HepG2 (cell line): ENCODE measurements around the gene FIZ1. TPM values are rescaled to one million over a fixed set of nuclear protein-coding genes. Genes with fewer than 3 reads are reported as not detected.

Source experiments
- GTF2F1 ChIP-seq: fragments of 150-350 bp; IDR thresholded peaks from 2 replicates; pipeline ENCODE4 v1.6.1; 2014; ENCODE audit warnings: low read length
- KIAA2018 ChIP-seq: sonication (generic); formaldehyde crosslinking; IDR thresholded peaks from 2 replicates; pipeline ENCODE4 v1.5.0; 2020; ENCODE audit warnings: mild to moderate bottlenecking, missing genetic modification reagents, borderline replicate concordance
- KLF9 ChIP-seq: IDR thresholded peaks from 2 replicates; pipeline ENCODE4 v1.6.1; 2016; ENCODE audit warnings: low read depth
- MEIS1 ChIP-seq: sonication (generic); formaldehyde crosslinking; IDR thresholded peaks from 2 replicates; pipeline ENCODE4 v1.9.0; 2021; ENCODE audit warnings: mild to moderate bottlenecking, missing genetic modification reagents, moderate library complexity, borderline replicate concordance
- SALL2 ChIP-seq: sonication (generic); formaldehyde crosslinking; IDR thresholded peaks from 2 replicates; pipeline ENCODE4 v1.8.1; 2023; ENCODE audit warnings: mild to moderate bottlenecking, missing genetic modification reagents, inconsistent platforms
- SCMH1 ChIP-seq: sonication (generic); formaldehyde crosslinking; IDR thresholded peaks from 2 replicates; pipeline ENCODE4 v1.9.0; 2021; ENCODE audit warnings: missing genetic modification reagents, mild to moderate bottlenecking, borderline replicate concordance
- SOX5 ChIP-seq: IDR thresholded peaks from 2 replicates; pipeline ENCODE4 v1.6.1; 2016; ENCODE audit warnings: borderline replicate concordance
- SP4 ChIP-seq: sonication (generic); formaldehyde crosslinking; IDR thresholded peaks from 2 replicates; pipeline ENCODE4 v1.8.1; 2023; ENCODE audit warnings: mild to moderate bottlenecking, missing genetic modification reagents
- TBL1XR1 ChIP-seq: fragments of 150-350 bp; IDR thresholded peaks from 2 replicates; pipeline ENCODE4 v1.6.1; 2014; ENCODE audit warnings: borderline replicate concordance, low read length; ENCODE audit not compliant: partially characterized antibody
- THRA ChIP-seq: sonication (generic); formaldehyde crosslinking; IDR thresholded peaks from 2 replicates; pipeline ENCODE4 v1.4.0; 2020; ENCODE audit warnings: missing genetic modification reagents, borderline replicate concordance
- USF2 ChIP-seq, 2 experiments: sonication (generic) in 1 of 2; formaldehyde crosslinking in 1 of 2; IDR thresholded peaks; 2 replicates each; pipeline versions ENCODE4 v1.5.1 to v1.6.1; 2011 to 2020; ENCODE audit warnings: borderline replicate concordance in 1 of 2, low read depth in 1 of 2, low read length in 1 of 2, mild to moderate bottlenecking in 1 of 2, missing genetic modification reagents in 1 of 2, moderate library complexity in 1 of 2
- WIZ ChIP-seq: sonication (generic); formaldehyde crosslinking; IDR thresholded peaks from 2 replicates; pipeline ENCODE4 v1.5.1; 2020; ENCODE audit warnings: mild to moderate bottlenecking, missing genetic modification reagents
- ZNF121 ChIP-seq: sonication (generic); formaldehyde crosslinking; IDR thresholded peaks from 2 replicates; pipeline ENCODE4 v1.5.0; 2020; ENCODE audit warnings: mild to moderate bottlenecking, missing genetic modification reagents
- ZNF33B ChIP-seq: sonication (generic); formaldehyde crosslinking; IDR thresholded peaks from 2 replicates; pipeline ENCODE4 v1.5.1; 2020; ENCODE audit warnings: mild to moderate bottlenecking, missing genetic modification reagents
- ZNF382 ChIP-seq: sonication (generic); formaldehyde crosslinking; IDR thresholded peaks from 2 replicates; pipeline ENCODE4 v1.5.0; 2020; ENCODE audit warnings: missing genetic modification reagents, mild to moderate bottlenecking, borderline replicate concordance
- ZNF800 ChIP-seq: sonication (generic); formaldehyde crosslinking; IDR thresholded peaks from 2 replicates; pipeline ENCODE4 v1.4.0; 2020; ENCODE audit warnings: missing genetic modification reagents
- polyA plus RNA-seq, 8 experiments: library from polyadenylated mRNA; depleted of rRNA in 3 of 8; stranded (reverse) in 7 of 8; unstranded in 1 of 8; fragments of >200 nt; fragmentation: Illumina TruSeq in 4 of 8; extraction: Trizol in 4 of 8; gene quantifications; 2 replicates each; pipeline versions ENCODE4 v1.2.1 to v1.2.3, GENCODE V29; 2011 to 2016; ENCODE audit warnings: low read depth in 4 of 8, missing spikeins in 1 of 8, mixed read lengths in 1 of 8; ENCODE audit not compliant: insufficient read depth in 1 of 8
- total RNA-seq, 5 experiments: library from RNA; depleted of rRNA; stranded (reverse); fragments of >200 nt; fragmentation: Illumina TruSeq; extraction: Trizol; gene quantifications; 2 replicates each; pipeline ENCODE4 v1.2.3, GENCODE V29; 2016; ENCODE audit warnings: low read depth in 1 of 5

Gene FIZ1
- total and polyA plus RNA-seq, 2 of the 13 experiments (the other 11 are each of a cell fraction or from before 2014, with no cell fraction given), result 3.6 to 5.9 TPM

GRCh38 chr19:55605207-55605636 is 5.9 kb upstream of the FIZ1 start (continued):
- no peak for TF ChIP-seq THRA (CRISPR knock-in tag)
- no peak for TF ChIP-seq KIAA2018 (CRISPR knock-in tag)
- TF ChIP-seq SP4, result peak; percentile 82
- TF ChIP-seq TBL1XR1, result no peak
- no peak for TF ChIP-seq MEIS1 (CRISPR knock-in tag)
- no peak for TF ChIP-seq WIZ
- no peak for TF ChIP-seq USF2 (IDR thresholded peaks at IDR 0.05; ENCODE audit: low read depth, low read length)
- TF ChIP-seq USF2 (CRISPR knock-in tag; IDR thresholded peaks at IDR 0.05; ENCODE audit: borderline replicate concordance), result no peak
- TF ChIP-seq ZNF382 (CRISPR knock-in tag), result no peak
- no peak for TF ChIP-seq ZNF800
- TF ChIP-seq ZNF33B (CRISPR knock-in tag), result no peak
- no peak for TF ChIP-seq ZNF121
- no peak for TF ChIP-seq GTF2F1
- 0 out of 2 replicates have a peak, but pooled peaks have one; percentile 7 for TF ChIP-seq SOX5
- no peak for TF ChIP-seq SCMH1 (CRISPR knock-in tag)
- TF ChIP-seq KLF9, result 0 out of 2 replicates have a peak, but pooled peaks have one; percentile 15
- TF ChIP-seq SALL2 (CRISPR knock-in tag), result no peak; the same call in 1 of the 2 replicates
